ENCODE measurements around the gene EPOP. TPM values are rescaled to one million over a fixed set of nuclear protein-coding genes. Genes with fewer than 3 reads are reported as not detected.
A peak's percentile ranks its signal among the peaks of the same experiment; 100 is the strongest.

Gene EPOP
- total and polyA plus RNA-seq, 2 of the 13 experiments (the other 11 are each of a cell fraction or from before 2014, with no cell fraction given): 14.7 to 37.8 TPM

DNA sequence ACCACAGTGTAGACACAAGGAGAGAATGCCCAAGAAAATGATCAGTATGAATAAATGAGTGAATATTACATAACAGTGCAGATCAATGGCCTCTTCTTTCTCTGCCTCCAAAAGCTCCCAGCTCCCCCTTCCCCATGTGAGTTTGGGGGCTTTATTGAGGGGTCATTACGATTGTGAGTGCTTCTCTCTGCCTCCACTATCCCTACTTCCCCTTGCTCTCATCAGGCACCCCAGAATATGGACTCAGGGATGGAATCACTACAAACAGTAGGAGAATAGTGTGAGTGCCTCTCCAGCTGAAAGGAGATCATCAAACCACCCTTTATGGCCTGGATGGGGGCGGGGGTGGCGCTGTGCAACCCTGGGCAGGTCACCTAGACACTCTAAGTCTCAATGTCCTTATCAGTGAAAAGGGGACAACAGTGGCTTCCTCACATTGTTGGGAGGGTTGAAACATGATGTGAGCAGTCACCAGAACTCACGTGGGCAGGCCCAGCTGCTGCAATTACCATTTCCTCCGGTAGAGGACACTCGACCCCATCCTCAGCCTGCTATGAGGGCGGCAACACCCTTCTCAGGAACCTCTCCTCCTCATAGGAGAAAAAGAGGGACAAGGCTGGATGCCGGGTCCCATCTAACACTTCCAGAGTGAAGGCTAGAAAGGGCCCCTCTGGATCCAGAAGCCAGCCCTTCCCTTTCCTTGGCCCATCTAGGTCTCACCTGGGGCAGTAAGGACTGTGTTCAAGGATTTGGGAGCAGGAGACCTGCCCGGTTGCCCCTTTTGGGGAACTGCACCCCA lies 2.1 kb upstream of the EPOP start (continued):
- TF ChIP-seq, protein P1, sequence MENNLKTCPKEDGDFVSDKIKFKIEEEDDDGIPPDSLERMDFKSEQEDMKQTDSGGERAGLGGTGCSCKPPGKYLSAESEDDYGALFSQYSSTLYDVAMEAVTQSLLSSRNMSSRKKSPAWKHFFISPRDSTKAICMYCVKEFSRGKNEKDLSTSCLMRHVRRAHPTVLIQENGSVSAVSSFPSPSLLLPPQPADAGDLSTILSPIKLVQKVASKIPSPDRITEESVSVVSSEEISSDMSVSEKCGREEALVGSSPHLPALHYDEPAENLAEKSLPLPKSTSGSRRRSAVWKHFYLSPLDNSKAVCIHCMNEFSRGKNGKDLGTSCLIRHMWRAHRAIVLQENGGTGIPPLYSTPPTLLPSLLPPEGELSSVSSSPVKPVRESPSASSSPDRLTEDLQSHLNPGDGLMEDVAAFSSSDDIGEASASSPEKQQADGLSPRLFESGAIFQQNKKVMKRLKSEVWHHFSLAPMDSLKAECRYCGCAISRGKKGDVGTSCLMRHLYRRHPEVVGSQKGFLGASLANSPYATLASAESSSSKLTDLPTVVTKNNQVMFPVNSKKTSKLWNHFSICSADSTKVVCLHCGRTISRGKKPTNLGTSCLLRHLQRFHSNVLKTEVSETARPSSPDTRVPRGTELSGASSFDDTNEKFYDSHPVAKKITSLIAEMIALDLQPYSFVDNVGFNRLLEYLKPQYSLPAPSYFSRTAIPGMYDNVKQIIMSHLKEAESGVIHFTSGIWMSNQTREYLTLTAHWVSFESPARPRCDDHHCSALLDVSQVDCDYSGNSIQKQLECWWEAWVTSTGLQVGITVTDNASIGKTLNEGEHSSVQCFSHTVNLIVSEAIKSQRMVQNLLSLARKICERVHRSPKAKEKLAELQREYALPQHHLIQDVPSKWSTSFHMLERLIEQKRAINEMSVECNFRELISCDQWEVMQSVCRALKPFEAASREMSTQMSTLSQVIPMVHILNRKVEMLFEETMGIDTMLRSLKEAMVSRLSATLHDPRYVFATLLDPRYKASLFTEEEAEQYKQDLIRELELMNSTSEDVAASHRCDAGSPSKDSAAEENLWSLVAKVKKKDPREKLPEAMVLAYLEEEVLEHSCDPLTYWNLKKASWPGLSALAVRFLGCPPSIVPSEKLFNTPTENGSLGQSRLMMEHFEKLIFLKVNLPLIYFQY (CRISPR knock-in tag; IDR thresholded peaks at IDR 0.05; ENCODE audit: borderline replicate concordance): 0 out of 2 replicates have a peak, but pooled peaks have one; percentile 28
- TF ChIP-seq ZFY (CRISPR knock-in tag; IDR thresholded peaks at IDR 0.05): no peak; the same call in 1 of the 2 replicates
- peak; percentile 57; the same call in 1 of the 2 replicates for TF ChIP-seq ZNF281 (CRISPR knock-in tag; IDR thresholded peaks at IDR 0.05; ENCODE audit: borderline replicate concordance)
- no peak for TF ChIP-seq NR3C1 (CRISPR knock-in tag; IDR thresholded peaks at IDR 0.05)
- TF ChIP-seq, protein P2, sequence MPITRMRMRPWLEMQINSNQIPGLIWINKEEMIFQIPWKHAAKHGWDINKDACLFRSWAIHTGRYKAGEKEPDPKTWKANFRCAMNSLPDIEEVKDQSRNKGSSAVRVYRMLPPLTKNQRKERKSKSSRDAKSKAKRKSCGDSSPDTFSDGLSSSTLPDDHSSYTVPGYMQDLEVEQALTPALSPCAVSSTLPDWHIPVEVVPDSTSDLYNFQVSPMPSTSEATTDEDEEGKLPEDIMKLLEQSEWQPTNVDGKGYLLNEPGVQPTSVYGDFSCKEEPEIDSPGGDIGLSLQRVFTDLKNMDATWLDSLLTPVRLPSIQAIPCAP (CRISPR knock-in tag; IDR thresholded peaks at IDR 0.05; ENCODE audit: low read depth): no peak
- TF ChIP-seq HOXD1 (CRISPR knock-in tag; IDR thresholded peaks at IDR 0.05): no peak
- no peak for TF ChIP-seq NR2F6 (IDR thresholded peaks at IDR 0.05)
- peak; percentile 63 for TF ChIP-seq NR2F6 (CRISPR knock-in tag; IDR thresholded peaks at IDR 0.05)
- TF ChIP-seq, protein P3, sequence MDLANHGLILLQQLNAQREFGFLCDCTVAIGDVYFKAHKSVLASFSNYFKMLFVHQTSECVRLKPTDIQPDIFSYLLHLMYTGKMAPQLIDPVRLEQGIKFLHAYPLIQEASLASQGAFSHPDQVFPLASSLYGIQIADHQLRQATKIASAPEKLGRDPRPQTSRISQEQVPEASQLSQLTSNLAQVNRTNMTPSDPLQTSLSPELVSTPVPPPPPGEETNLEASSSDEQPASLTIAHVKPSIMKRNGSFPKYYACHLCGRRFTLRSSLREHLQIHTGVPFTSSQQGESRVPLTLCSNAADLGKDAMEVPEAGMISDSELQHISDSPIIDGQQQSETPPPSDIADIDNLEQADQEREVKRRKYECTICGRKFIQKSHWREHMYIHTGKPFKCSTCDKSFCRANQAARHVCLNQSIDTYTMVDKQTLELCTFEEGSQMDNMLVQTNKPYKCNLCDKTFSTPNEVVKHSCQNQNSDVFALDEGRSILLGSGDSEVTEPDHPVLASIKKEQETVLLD (CRISPR knock-in tag; IDR thresholded peaks at IDR 0.05; ENCODE audit: low read depth): no peak
- TF ChIP-seq BCL6 (CRISPR knock-in tag; IDR thresholded peaks at IDR 0.05): peak; percentile 31; the same call in 1 of the 2 replicates
- peak; percentile 64; the same call in 1 of the 2 replicates for TF ChIP-seq GATAD1 (CRISPR knock-in tag; IDR thresholded peaks at IDR 0.05)
- no peak for TF ChIP-seq ZNF569 (CRISPR knock-in tag; IDR thresholded peaks at IDR 0.05; ENCODE audit: borderline replicate concordance)
- no peak for TF ChIP-seq NFE2L2 (IDR thresholded peaks at IDR 0.05; ENCODE audit: low read length)
- peak; percentile 54; the same call in 1 of the 2 replicates for TF ChIP-seq DNMT1 (CRISPR knock-in tag; IDR thresholded peaks at IDR 0.05)
- TF ChIP-seq, protein P4, sequence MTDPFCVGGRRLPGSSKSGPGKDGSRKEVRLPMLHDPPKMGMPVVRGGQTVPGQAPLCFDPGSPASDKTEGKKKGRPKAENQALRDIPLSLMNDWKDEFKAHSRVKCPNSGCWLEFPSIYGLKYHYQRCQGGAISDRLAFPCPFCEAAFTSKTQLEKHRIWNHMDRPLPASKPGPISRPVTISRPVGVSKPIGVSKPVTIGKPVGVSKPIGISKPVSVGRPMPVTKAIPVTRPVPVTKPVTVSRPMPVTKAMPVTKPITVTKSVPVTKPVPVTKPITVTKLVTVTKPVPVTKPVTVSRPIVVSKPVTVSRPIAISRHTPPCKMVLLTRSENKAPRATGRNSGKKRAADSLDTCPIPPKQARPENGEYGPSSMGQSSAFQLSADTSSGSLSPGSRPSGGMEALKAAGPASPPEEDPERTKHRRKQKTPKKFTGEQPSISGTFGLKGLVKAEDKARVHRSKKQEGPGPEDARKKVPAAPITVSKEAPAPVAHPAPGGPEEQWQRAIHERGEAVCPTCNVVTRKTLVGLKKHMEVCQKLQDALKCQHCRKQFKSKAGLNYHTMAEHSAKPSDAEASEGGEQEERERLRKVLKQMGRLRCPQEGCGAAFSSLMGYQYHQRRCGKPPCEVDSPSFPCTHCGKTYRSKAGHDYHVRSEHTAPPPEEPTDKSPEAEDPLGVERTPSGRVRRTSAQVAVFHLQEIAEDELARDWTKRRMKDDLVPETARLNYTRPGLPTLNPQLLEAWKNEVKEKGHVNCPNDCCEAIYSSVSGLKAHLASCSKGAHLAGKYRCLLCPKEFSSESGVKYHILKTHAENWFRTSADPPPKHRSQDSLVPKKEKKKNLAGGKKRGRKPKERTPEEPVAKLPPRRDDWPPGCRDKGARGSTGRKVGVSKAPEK (CRISPR knock-in tag; IDR thresholded peaks at IDR 0.05; ENCODE audit: borderline replicate concordance): peak; percentile 63; the same call in 1 of the 2 replicates
- no peak for TF ChIP-seq ZSCAN30 (CRISPR knock-in tag; IDR thresholded peaks at IDR 0.05)
